A673 (cell line): ENCODE data around the gene CPNE2.

Experiments
- CTCF ChIP-seq: fragments of 300-800, 200-600 bp; sonication (generic); conservative IDR thresholded peaks from 2 replicates; pipeline ENCODE4 v1.5.1; 2017; ENCODE audit warnings: low read depth, mild to moderate bottlenecking, antibody characterized with exemption, low read length, moderate library complexity, mixed read lengths
- EZH2 ChIP-seq: fragments of 200-600 bp; sonication (generic); IDR thresholded peaks from 2 replicates; pipeline ENCODE4 v1.6.1; 2017; ENCODE audit warnings: borderline replicate concordance, low read depth, mild to moderate bottlenecking, mixed read lengths, antibody characterized with exemption, low read length; ENCODE audit not compliant: poor library complexity, severe bottlenecking

- no peak for TF ChIP-seq CTCF
- TF ChIP-seq EZH2 = no peak
These were observed 49.6 kb downstream of the CPNE2 start for GRCh38 chr16:57141822-57142631.
